ENCODE results near the gene CNTNAP2.

Gene CNTNAP2

GRCh38 chr7:146635205-146636032, 518.8 kb downstream of the CNTNAP2 start:
- peak; percentile 9 to 50 for DNase-seq

- no peak for DNase-seq
Measured at GRCh38 chr7:146636033-146636356, 519.4 kb downstream of the CNTNAP2 start.

DNA sequence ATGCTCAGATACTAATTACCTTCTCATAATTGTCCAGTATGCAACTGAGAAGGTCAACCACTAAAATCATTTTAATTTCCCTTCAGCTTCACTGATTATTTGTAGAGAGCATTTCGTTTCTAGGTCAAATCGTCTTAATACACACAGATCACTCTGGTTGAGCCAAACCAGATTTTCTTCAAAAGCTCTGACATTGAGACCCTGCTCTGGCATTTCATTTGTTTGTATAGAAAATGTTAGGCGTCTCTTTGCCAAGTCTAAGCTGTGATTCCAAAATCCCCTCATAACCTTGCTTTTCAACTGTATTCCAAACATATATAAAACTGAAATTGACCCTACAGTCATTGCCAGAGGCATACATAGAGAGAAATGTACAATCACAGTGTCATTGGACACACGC, 520.0 kb downstream of the CNTNAP2 start:
- no peak for DNase-seq

DNA sequence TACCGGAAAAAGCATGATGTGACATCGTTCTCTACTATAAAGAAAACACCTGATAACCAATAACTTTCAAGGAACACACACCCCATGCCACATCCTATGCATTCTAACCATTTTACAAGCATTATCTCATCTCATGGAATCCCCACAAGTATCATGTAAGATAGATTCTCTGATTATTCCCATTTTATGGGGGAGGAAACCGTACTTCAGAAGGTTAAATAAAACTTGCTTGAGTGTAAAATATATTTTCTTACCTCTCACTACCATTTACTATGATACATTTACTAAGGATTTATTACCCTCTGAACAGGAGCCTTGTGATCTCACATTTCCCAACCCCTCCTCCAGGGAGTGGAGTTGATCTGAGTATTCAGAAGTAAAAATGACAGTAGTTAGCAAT, 522.7 kb downstream of the CNTNAP2 start:
- DNase-seq, result no peak

- DNase-seq, result no peak
Measured at GRCh38 chr7:146641491-146641890, 524.9 kb downstream of the CNTNAP2 start.

DNA sequence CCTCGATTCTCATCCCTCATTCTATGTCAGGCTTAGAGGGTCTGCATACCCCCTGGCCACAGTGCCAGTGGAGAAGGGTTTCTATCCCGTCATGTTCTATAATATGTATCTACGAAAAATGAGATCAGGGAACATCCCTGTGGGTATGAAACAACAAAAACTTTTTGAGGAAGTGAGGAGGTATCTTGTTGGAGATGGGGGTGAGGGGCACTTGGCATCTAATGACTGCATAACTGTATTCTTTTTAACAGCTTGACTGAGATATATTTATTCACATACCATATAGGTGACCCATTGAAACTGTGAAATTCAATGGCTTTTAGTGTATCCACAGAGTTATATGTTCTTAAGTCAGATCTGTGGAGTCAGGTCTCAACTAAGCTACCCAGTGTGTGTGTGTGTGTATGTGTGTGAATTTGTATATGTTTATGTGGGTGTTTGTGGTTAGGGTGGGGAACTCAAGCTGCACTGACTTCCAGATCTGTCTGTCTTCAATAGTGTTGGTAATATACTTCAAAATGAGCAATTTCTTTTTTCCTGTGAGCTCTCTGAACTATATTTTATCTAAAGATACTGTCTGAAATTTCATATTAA, 528.9 kb downstream of the CNTNAP2 start:
- no peak for DNase-seq

DNA sequence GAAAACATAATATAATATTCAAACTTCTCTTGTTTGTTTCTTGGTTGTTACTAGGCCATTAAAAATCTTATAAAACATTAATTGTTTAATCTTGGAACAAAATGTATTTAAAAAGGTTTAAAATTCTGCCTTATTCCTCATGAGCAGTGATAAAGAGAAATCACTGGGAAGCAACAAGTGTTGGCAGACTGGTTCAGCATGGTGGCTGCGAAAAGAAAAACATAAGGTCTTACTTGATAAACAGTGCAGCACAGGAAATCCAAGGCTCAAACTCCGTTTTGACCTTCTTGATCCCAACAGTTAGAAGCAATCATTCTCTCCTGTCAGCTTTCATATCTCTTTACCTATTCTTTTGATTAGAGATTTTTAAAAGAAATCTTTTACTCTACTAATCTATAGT, 530.8 kb downstream of the CNTNAP2 start:
- no peak for DNase-seq

DNA sequence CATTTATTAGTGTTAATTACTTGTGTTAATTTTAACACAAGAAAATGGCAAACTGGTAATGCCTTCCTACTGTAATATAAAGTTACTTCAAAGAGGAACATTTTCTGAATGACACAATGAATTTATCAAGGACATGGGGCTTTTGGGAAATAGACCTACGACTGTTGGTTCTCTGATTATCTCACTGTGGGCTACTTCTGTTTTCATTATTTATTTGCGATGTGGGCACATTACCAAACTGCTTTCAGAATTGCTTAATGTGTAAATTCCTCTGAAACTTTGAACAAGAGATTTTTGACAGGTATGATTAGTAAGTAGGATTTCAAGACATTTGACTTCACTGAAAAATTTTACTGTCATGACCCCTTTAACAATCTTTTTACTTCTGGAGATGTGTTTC, 535.6 kb downstream of the CNTNAP2 start:
- DNase-seq, result no peak

- no peak for DNase-seq
Measured at GRCh38 chr7:146654048-146654447, 537.4 kb downstream of the CNTNAP2 start.

DNA sequence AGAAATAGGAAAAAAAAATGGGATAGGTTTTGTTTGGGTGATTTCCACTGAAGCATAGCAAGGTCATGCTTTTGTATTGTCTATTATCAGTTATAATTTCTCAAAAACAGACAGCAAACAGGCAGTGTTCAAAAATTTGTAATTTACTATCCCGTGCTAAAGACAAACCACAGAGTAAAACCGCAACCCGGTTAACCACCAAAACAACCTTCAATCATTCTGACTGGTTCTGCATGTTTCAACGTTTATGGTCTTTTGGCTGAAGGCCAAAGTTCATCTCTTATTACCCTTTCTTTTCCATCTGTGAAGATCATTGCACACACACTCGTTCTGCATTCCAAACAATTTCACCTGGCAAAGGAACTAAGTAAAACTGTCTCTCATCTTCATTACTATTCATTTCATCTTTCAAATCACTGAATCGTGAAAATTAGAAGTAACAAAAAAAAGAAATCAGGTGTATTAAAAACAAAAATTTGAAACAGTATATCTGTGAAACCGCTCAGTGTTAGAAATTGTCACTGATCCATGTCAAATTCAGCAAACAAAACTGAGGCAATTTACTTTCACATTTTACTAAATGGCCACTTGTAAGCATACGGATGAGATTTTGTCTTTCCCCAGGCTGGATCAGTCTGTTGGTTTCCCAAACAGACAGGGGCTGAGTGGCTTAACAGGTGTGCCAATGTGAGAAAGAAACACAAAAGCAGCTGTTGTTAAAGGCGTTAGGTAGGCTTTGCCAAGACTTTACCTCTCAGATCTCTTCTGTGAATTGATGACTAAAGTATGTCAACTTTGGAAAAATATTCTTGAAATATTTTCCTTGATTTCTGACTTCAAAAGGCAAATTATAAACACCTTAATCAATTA, 539.6 kb downstream of the CNTNAP2 start:
- DNase-seq, result peak; percentile 80 to 84

- no peak for DNase-seq
Measured at GRCh38 chr7:146656988-146657387, 540.4 kb downstream of the CNTNAP2 start.

- no peak for DNase-seq
Measured at GRCh38 chr7:146658604-146659003, 542.0 kb downstream of the CNTNAP2 start.

- no peak for DNase-seq
Measured at GRCh38 chr7:146659732-146660131, 543.1 kb downstream of the CNTNAP2 start.

GRCh38 chr7:146660839-146661238, 544.2 kb downstream of the CNTNAP2 start:
- no peak for DNase-seq

DNA sequence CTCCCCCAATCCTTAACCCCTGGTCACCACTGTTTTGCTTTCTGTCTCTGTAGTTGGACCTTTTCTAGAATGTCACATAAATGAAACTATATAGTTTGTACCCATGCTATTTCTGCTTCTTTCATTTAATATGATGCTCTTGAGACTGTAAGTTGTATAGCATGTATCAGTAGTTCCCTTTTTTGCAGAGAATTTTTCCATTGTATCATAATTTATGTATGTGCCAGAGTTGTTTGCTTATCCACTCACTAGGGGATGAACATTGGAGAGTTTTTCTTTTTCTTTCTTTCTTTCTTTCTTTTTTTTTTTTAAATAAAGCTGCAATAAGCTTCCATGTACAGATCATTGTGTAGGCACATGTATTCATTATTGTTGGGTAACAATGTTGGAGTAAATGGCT, 544.8 kb downstream of the CNTNAP2 start:
- no peak for DNase-seq

GRCh38 chr7:146661929-146662328, 545.3 kb downstream of the CNTNAP2 start:
- DNase-seq, result no peak

DNA sequence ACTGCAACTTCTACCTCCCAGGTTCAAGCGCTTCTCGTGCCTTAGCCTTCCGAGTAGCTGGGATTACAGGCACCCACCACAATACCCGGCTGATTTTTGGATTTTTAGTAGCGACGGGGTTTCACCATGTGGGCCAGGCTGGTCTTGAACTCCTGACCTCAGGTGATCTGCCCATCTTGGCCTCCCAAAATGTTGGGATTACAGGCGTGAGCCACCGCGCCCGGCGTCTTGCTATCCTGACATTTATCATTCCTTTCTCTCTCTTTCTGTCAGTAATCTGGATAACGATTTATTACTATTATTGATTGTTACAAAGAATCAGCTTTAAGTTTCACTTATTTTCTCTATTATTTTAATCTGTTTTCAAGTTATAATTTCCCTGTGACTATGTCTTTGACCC, 548.4 kb downstream of the CNTNAP2 start:
- no peak for DNase-seq

DNA sequence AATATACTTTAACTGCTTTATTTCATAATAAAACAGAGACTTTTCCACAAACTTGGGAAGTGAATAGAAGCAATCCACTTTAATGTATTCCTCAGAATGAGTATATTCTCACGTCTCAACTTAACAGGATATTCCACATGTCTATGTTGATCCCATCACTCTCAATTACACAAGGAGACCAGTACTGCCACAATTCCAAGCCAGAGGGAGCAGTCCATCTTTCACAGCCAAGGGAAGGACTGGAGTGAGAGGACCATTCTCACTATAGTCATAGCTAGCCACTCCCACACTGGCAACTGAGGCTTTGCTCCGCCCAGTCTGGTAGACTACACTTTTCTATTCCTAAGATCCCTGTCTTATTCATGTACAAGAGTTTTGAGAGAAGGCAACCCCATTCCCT, 553.9 kb downstream of the CNTNAP2 start:
- DNase-seq, result no peak

DNA sequence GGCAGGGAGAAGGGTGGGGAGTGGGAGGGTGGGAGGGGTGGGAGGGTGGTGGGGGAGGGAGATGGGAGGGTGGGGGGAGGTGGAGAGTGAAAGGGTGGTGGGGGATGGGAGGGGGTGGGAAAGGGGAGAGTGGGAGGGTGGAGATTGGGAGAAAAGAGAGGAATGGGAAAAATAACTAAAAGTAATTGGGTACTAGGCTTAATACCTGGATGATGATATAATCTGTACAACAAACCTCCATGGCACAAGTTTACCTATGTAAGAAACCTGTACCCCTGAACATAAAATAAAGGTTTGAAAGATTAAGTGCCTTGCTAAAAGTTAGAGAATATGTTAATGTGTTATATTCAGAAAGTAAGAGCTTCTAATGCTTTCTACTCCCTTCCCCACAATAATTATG, 564.9 kb downstream of the CNTNAP2 start:
- no peak for DNase-seq

DNA sequence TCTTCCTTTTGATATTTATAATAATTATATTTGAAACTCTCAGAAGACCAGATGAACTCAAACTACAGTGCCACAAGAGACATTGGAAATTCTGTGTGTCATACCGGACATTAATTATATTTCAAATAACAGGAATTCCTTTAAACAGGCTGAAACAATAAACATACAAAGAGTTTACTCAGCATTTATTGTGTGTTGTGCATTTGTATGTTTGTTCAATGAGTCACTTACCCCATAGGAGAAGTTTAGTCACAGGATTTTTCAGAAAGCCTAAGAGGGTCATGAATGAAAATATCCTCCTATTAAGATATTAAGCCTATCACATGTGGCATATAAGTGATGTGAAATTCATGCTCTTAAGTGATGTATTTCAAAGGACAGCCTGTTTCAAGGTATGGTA, 566.8 kb downstream of the CNTNAP2 start:
- DNase-seq, result no peak

DNA sequence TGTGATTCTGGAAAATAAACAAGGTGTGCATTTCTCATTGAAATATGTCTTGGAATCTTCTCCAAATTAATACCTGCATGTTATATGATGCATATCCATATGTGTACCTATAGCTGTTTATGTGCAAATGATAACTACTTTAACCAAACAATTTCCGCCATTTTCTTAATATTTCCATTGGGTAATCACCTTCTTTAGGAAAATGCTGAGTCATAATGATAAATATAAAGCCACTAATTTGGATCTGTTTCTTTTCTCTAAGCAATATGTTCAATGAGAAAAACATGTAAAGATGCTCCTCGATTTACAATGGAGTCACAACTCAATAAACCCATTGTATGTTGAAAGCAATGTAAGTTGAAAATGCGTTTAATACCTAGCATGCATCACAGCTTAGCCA, 574.4 kb downstream of the CNTNAP2 start:
- DNase-seq, result no peak

DNA sequence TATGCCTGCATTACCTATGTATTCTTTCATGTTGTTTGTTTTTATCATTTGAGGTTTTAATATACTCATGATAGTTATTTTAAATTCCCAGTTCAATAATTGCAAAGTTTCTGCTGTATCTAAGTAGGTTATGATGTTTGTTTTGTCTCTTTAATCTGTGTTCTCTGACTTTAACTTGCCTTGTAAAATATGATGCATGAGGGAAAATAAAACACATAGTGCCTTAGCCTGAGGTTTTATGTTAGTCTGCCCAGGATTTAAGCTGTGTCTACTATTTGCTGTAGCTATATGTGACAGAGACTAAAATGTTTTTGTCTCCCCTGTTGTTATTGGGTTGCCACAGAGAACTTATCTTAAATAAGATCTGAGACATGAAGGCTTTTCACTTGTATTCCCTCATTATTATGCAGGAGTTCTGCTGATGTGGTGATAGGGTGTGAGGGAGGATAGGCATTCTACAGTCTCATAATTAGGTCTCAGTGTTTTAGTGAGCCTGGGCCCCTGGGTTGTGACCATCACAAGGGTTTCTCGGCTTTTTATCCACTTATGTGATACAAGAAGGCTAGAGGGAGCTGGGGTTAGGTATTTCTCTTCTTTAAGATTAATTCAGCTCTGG, 582.5 kb downstream of the CNTNAP2 start:
- DNase-seq, result no peak

GRCh38 chr7:146700015-146700560, 583.5 kb downstream of the CNTNAP2 start:
- no peak for DNase-seq
